Cerebellar nuclear complex (tissue), 1 donor: ENCODE data around the gene TXNRD1.
"Not testable (repeated sequence)": the region's sequence is repeated elsewhere in the genome, so short reads cannot be mapped to it uniquely, and the experiment has no call there.

Experiments
- DNase-seq, 2 experiments: peaks; one replicate each; lab custom pipeline; 2025; lab: John Stamatoyannopoulos, UW

Gene TXNRD1

GRCh38 chr12:104190641-104191176, 24.9 kb upstream of the TXNRD1 start:
- DNase-seq = no peak

- no peak for DNase-seq
Measured at GRCh38 chr12:104197264-104197663, 18.3 kb upstream of the TXNRD1 start.

DNA sequence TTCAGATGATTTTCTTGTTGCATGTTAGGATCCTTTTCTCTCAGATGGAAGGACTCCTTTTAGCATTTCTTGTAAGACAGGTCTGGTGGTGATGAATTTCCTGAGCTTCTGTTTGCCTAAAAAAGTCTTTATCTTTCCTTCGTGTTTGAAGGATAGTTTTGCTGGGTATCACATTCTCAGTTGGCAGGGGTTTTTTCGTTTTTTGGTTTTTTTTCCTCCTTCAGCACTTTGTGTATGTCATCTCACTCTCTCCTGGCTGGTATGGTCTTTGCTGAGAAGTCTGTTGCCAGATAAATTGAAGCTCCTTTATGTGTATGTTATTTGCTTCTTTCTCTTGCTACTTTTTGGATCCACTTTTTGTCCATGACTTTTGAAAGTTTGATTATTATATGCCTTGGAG, 15.6 kb upstream of the TXNRD1 start:
- DNase-seq = no peak

DNA sequence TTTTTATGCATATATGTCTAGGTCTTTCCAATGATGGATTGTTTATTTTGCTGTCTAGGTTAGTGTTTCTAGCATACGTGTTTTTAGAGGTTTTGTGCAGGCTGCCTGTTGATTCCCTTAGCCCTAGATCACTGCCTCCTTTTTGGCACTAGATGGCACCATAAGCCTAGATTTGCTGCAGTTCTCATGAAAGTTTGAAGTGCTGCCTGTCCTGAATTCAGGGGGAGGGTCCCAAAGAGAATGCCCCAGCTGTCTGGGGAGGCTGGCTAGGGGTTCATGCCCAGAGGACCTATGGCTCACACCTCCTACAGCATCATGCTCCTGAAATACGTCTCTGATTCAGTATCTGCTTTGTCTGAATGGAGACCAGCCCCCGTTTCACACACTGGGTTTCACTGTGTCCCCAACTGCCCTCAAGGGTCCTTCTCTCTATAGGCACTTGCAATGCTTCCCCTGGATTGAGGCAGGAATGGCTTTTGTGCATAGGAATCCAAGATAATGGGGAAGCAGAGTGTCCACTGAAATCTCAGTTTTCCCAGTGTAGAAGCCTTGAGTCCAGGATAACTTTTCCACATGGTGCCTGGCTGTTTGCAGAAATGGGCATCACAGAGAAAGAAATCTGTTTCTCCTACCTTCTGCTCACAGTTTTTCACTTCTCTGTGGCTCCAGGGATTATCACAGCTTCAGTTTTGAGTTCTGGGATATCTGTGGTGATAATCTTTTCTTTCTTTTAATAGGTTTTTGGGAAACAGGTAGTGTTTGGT, 14.2 kb upstream of the TXNRD1 start:
- no peak for DNase-seq

DNA sequence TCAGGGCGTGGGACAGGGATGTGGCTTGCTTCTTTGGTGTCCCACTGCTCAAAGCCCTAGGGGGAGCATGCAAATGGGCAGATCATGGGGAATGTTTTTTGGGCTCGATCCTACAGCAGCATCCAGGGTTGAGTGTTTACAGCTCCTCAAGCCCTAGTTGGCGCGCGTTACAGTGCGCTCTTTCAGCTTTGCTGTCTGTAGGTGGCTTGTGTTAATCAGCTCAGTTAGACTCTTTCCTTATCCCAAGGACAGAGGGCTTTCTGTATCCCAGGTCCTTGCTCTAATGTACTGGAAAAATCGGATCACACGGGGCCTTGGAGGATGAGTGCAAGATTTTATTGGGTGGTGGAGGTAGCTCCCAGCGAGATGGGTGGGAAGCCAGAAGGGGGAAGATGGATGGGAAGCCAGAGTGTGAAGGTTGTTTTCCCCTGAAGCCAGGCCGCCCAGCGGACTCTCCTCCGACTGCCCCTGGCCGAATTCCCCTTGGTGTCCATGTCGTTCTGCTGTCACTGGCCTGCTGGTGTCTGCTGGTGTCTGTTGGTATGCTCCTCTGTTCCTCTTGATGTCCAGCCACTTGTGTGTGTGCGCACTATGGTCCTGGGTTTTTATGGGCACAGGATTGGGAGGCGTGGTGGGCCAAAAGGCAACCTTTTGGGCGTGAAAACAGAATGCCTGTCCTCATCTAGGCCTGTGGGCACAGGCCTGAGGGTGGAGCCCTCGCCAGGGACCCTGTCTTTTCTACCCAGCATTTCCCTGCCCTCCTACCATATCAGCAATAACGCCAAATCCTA, 10.7 kb upstream of the TXNRD1 start:
- DNase-seq = no peak

DNA sequence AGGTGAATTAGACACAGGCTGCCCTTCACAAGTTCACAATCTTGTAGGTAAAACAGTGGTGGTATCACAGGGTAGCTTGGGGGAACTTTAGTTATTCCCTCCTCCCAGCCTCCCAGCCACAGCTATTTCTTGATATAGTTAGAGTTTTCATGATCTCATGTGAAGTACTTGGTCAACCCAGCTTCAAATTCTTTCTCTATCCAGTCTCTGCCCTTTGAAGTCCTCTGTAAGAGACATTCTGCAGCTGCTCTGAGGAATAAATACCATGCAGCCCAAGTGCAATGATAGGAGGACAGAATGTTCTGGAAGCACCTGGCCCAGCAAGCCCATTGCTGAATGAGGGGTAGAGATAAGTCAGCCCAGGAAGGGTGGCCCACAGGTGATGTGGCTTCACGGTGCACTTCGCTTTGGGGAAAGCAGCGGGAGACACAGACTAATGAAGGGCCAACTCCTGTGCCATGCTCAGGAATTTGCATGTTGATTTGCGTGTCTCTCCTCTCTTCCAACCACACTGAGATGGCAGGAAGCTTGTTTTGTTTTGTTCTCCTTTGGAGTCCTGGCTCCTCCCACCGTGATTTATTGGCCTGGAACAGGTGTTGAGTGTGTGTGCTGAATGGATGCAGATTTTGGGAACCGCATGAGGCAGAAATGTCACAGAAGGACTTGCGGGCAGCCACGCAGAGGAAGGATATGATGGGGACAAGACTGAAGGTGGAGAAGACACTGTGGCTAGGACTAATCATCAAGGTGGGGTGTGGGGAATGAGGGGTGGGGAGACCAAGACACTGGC, 8.0 kb upstream of the TXNRD1 start:
- no peak for DNase-seq

GRCh38 chr12:104212516-104212915, 3.1 kb upstream of the TXNRD1 start:
- DNase-seq = no peak

GRCh38 chr12:104213952-104214351, 1.6 kb upstream of the TXNRD1 start:
- DNase-seq = no peak

DNA sequence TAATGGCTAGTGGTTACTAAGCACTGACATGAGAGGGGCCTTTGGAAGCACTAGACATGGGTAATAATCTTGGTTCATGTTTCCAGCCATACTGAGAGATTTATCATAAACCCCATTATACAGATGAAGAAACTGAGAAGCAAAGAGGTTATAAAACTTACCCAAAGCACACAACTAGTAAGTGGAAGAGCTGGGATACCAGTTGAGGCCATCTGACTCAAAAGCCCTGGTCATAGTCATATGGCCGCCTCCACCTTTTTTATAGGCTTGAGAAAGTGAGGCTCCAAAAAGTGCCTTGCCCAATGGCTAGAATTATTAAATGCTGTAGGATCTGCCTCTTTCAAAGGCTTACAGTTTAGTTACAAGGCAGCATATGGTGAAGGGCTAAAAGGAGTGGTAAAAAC, 944 bp downstream of the TXNRD1 start:
- DNase-seq = no peak

DNA sequence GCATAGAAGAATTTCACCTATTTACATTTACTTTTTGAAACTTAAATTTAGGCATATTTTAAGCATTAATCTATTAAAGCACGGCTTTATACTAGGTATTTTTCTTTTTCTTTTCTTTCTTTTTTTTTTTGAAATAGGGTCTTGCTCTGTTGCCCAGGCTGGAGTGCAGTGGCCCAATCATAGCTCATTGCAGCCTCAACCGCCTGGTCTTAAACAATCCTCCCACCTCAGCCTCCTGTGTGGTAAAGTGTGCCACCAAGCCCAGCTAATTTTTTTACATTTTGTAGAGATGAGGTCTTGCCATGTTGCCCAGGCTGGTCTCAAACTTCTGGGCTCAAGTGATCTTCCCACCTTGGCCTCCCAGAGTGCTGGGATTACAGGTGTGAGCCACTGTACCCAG, 2.9 kb downstream of the TXNRD1 start:
- not testable (repeated sequence) for DNase-seq

DNA sequence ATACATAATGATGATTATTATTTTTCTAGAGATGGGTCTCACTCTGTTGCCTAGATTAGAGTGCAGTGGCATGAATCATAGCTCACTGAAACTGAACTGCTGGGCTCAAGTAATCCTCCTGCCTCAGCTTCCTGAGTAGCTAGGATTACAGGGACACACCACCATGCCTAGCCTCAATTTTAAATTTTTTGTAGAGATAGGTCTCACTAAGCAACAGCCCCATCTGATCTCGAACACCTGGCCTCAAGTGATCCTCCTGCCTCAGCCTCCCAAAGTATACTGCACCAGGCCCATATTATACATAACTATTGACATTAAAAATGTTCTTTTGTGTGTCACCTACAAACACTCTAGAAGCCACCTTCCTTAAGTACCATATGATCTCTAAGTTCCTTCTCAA, 3.4 kb downstream of the TXNRD1 start:
- no peak for DNase-seq

- DNase-seq = no peak
Measured at GRCh38 chr12:104219361-104219892, 3.8 kb downstream of the TXNRD1 start.

DNA sequence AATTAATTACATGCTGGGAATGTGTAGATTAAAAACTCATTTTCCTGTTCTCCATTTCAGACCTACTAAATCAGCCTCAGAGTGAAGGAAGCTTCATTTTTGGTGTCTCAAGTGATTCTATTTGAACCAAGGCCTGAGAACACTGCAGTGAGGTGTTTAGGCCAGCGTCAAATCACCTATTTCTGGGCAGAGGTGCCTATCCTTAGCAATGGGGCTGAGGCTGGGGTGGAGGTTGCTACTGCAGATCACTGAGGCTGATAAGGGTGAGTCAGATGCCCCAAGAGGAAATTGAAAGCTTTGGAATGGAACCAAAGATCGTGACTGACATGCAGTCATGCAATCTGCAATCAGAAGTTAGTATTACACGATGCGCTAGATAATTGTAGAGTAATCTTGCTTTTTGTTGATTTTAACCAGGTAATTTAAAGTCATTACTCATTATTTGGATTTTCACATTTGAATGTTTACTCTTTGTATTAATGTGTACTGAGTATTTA, 4.4 kb downstream of the TXNRD1 start:
- DNase-seq = no peak

DNA sequence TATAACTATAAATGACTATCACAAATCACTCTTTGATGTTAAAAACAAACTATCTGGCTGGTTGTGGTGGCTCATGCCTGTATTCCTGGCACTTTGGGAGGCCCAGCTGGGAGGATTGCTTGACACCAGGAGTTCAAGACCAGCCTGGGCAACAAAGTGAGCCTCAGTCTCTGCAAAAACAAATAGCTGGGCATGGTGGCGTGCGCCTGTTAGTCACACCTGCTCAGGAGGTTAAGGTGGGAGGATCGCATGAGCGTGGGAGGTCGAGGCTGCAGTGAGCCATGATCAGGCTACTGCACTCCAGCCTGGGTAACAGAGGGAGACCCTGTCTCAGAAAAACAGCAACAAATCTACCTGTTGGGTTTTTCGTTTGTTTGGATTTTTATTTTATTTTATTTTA, 5.4 kb downstream of the TXNRD1 start:
- DNase-seq = no peak

DNA sequence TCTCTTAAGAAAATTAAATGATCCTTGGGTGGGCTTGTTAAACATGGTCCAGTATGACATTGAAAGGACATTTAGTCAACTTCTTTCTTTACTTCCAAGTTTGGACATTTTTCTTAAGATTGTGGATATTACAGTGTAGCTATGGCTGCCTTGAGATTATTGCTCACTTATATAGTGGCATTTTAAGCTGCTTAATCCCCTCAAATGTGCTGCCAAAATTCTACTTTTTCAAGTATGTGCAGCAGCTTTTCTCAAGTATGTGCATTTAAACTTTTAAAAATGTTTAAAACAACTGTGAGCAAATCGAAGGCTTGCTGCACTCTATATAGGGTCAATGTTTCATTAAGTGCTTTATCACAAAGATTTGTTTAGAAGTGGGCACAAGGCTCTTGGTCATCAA, 7.4 kb downstream of the TXNRD1 start:
- no peak for DNase-seq

- DNase-seq = no peak
Measured at GRCh38 chr12:104223712-104224111, 8.1 kb downstream of the TXNRD1 start.

GRCh38 chr12:104226672-104227071, 11.1 kb downstream of the TXNRD1 start:
- no peak for DNase-seq

GRCh38 chr12:104230304-104231095, 14.9 kb downstream of the TXNRD1 start:
- DNase-seq = no peak

DNA sequence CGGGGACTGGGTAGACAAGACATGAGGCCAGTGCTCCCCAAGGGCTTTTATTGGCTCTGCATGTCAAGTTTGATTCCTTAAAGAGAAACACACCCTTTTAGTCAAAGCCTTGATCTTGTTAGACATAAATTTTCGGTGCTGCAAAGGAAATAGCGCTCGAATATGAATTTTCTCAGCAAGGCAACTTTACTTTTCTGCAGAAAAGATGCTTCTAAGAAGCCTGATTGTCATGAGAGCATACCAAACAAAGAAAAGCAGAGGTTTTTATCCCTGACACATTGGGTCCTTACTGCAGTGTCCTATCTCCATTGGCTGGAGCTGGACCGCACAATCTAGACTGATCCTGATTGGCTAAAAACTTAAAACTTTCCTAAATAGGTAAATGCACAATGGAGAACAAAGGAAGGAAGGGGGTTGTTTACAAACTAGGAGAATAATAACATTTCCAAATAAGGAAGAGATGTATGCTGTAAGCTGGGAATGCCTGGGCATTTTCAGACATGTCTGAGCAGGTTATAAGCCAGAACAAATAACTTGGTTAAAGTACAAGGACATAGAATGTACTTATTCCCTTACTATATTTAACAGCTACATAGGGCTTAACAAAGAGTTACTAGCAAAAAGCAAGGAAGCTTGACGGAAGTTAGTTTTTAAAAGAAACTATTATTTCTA, 17.2 kb downstream of the TXNRD1 start:
- DNase-seq = no peak

GRCh38 chr12:104234926-104235499, 19.4 kb downstream of the TXNRD1 start:
- DNase-seq = no peak
